ENCODE data around the gene ZNF765.
"Not testable (repeated sequence)": the region's sequence is repeated elsewhere in the genome, so short reads cannot be mapped to it uniquely, and the experiment has no call there.

The ZNF765 gene

DNA sequence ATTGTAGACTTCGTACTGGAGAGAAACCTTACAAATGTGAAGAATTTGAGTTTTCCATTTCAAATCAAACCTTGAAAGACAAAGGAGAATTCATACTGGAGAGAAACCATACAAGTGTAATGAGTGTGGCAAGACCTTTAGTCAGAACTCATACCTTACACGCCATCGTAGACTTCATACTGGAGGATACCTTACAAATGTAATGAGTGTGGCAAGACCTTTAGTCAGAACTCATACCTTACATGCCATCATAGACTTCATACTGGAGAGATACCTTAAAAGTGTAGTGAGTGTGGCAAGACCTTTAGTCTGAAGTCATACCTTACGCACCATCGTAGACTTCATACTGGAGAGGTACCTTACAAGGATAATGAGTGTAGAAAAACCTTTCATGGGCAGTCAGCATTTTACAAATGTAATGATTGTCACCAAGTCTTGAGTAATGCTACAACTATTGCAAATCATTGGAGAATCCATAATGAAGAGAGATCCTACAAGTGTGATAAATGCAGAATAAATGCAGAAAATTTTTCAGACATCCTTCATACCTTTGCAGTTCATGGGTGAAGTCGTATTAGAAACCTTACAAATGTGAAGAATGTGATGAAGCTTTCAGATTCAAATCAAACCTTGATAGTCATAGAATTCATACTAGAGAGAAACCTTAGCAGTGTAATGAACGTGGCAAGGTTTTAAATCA is 14.7 kb downstream of the ZNF765 start:
- DNase-seq, result no peak
- intact Hi-C loops (cut with DNase I), result no loop called here

DNA sequence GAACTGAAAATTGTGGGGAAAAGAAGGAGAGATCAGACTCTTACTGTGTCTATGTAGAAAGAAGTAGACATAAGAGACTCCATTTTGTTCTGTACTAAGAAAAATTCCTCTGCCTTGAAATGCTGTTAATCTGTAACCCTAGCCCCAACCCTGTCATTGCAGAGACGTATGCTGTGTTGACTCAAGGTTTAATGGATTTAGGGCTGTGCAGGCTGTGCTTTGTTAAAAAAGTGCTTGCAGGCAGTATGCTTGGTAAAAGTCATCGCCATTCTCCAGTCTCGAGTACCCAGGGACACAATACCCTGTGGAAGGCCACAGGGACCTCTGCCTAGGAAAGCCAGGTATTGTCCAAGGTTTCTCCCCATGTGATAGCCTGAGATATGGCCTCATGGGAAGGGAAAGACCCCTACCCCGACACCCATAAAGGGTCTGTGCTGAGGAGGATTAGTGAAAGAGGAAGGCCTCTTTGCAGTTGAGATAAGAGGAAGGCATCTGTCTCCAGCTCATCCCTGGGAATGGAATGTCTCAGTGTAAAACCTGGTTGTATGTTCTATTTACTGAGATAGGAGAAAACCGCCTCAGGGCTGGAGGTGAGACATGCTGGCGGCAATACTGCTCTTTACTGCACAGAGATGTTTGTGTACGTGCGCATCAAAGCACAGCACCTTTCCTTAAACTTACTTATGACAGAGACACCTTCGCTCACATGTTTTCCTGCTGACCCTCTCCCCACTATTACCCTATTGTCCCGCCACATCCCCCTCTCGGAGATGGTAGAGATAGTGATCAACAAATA is 25.8 kb downstream of the ZNF765 start:
- DNase-seq; intact Hi-C loops (cut with DNase I): not testable (repeated sequence)

DNA sequence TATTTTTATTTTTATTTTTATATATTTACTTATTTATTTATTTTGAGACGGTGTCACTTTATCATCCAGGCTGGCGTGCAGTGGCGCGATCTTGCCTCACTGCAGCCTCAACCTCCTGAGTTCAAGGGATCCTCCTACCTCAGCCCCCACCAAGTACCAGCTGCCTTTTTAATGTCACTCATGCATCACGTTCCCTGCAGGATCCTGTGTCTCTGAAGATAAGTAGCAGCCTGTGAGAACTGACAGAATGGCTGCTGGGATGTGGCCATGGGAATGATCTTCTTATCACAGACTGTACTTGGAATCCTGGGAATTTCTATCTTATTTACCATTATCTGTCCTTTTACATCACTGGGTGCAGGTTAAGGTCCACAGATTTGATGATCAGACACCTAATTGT is 27.6 kb downstream of the ZNF765 start:
- peak in 23 of 42 donors; percentile 5 to 59 (median 30) for DNase-seq
- intact Hi-C loops (cut with DNase I), result no loop called here

- DNase-seq, result peak in 18 of 42 donors; percentile 2 to 64 (median 30)
- intact Hi-C loops (cut with DNase I), result not testable (repeated sequence)
These were observed 28.1 kb downstream of the ZNF765 start for GRCh38 chr19:53423074-53423473.

DNA sequence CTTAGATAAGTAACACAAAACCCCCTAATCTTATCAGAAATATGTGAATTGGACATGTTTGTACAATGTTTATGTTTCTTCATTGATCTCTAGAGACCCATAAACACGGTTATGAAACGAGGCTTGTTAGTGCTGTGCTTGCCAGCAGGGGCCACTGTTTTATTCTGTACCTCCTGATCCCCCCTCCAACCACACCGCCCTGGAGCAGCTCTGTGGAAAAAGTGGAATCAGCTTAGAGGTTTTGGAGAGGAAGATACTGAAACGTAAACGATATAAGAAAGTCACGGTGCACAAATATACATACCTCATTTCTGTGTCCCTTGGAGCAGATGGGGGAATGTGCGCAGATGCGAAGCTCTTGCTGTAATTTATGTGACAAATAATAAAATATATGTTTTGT is 28.7 kb downstream of the ZNF765 start:
- intact Hi-C loops (cut with DNase I), result not testable (repeated sequence)
- DNase-seq, result peak in 25 of 42 donors; percentile 4 to 66 (median 29)

DNA sequence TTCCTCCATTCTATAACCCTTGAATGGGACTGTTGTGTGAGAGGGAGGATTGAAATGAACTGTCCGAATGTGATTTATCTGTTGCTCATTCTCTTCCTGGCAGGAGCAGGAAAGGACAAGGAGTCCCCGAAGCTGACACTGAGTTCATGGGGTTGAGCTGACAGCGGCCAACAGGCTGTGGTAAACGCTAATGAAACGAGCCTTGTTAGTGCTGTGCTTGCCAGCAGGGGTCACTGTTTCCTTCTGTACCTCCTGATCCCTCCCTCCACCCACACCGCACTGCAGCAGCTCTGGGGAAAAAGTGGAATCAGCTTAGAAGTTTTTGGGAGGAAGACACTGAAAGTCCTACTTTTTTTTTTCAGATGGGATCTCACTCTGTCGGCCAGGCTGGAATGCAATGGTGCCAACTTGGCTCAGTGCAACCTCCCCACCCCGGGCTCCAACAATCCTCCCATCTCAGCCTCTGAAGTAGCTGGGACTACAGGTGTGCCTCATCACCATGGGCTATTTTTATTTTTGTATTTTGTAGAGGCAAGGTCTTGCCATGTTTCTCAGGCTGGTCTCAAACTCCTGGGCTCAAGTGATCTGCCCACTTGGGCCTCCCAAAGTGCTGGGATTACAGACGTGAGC is 30.1 kb downstream of the ZNF765 start:
- intact Hi-C loops (cut with DNase I), result loop anchor here (5.0 kb wide), 1 partner anchor 87 kb away; no protein-coding TSS in a partner anchor
- DNase-seq, result peak; percentile 69 to 93 (median 84)

- intact Hi-C loops (cut with DNase I), result no loop called here
- peak; percentile 93 to 99 (median 97) for DNase-seq
These were observed 36.6 kb downstream of the ZNF765 start, which contains the start of gene ZNF761 for GRCh38 chr19:53431399-53432087. ZNF761 (plus strand) TSS chr19:53431984; CDS start chr19:53447269, 15,285 bp downstream.

GRCh38 chr19:53432088-53432661 is 37.2 kb downstream of the ZNF765 start:
- intact Hi-C loops (cut with DNase I), result no loop called here
- peak in 29 of 42 donors; percentile 3 to 47 (median 17) for DNase-seq

DNA sequence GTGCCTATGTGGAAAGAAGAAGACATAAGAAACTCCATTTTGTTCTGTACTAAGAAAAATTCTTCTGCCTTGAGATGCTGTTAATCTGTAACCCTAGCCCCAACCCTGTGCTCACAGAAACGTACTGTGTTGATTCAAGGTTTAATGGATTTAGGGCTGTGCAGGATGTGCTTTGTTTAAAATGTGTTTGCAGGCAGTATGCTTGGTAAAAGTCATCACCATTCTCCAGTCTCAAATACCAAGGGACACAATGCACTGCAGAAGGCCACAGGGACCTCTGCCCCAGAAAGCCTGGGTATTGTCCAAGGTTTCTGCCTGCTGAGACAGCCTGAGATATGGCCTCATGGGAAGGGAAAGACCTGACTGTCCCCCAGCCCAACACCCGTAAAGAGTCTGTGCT is 48.9 kb downstream of the ZNF765 start:
- intact Hi-C loops (cut with DNase I); DNase-seq: not testable (repeated sequence)

DNA sequence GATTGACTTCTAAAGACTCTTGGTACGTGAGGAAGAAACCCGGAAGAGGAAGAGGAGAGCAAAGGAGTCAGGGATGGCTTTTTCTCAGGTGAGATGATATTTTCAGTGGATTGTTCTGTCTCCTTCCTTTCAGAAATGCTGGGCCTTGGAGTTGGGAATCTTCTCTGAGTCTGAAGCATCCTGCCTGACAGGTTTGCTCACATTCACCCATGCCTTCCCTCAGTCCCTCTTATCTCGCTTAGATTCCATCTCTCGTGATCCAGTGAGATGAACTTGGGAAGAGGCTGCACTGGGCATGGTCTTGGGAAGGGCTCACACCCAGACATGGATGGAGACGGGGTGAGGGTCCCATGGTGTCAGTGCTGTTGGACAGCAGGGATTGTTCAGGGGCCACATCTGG is 52.2 kb downstream of the ZNF765 start:
- DNase-seq; intact Hi-C loops (cut with DNase I): not testable (repeated sequence)

DNA sequence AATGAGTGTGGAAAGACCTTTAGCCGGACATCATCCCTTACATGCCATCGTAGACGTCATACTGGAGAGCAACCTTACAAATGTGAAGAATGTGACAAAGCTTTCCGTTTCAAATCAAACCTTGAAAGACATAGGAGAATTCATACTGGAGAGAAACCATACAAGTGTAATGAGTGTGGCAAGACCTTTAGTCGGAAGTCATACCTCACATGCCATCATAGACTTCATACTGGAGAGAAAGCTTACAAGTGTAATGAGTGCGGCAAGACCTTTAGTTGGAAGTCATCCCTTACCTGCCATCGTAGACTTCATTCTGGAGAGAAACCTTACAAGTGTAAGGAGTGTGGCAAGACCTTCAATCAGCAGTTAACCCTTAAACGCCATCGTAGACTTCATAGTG is 60.9 kb downstream of the ZNF765 start:
- intact Hi-C loops (cut with DNase I), result no loop called here
- no peak for DNase-seq

DNA sequence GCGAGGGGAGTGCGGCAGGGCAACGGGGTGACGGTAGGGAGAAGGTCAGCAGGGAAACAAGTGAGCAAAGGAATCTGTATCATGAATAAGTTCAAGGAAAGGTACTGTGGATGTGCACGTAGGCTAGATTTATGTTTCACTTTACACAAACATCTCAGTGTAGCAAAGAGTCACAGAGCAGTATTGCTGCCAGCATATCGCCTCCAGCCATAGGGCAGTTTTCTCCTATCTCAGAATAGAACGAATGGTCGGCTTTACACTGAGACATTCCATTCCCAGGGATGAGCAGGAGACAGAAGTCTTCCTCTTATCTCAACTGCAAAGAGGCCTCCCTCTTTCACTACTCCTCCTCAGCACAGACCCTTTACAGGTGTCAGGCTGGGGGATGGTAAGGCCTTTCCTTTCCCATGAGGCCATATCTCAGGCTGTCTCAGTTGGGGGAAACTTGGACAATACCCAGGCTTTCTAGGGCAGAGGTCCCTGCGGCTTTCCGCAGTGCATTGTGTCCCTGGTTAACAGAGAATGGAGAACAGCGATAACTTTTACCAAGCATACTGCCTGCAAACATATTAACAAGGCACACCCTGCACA is 65.3 kb downstream of the ZNF765 start:
- DNase-seq; intact Hi-C loops (cut with DNase I): not testable (repeated sequence)

DNA sequence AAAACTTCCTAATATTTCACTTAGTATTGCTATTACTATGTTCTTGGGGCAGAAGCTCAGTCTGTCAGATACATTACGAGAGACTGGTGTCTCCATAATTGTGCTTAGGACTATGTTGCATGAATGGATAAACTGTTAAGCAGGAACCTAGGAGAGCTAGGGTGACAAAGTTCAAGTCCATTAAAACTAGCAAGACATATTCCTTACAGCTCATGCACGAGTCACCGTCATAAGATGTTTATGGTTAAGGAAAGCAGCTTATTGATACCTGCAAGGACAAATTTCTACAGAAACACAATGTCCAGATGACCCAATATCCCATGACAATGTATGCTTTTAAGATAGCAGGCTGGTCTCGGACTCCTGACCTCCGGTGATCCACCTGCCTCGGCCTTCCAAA is 66.9 kb downstream of the ZNF765 start:
- DNase-seq, result no peak
- intact Hi-C loops (cut with DNase I), result no loop called here

DNA sequence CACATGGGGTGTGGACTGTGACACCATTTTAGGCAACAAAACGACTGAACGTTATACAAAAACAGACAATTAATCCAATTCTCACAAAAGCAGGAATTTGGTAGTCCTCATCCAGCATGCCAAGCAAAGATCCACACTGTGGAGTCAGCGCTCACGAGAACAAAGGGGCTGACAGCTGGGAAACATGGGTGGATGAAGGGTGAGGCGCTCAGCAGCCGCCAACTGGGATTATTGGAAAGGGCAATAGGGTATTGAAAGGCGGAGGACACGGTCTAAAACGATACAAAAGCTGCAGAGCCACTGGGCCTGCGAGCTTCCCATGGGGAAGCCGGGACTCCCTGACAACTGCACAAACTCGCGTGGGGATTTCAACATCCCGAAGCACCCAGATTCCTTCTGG is 67.9 kb downstream of the ZNF765 start:
- peak in 9 of 42 donors; percentile 5 to 43 (median 15) for DNase-seq
- intact Hi-C loops (cut with DNase I), result no loop called here

DNA sequence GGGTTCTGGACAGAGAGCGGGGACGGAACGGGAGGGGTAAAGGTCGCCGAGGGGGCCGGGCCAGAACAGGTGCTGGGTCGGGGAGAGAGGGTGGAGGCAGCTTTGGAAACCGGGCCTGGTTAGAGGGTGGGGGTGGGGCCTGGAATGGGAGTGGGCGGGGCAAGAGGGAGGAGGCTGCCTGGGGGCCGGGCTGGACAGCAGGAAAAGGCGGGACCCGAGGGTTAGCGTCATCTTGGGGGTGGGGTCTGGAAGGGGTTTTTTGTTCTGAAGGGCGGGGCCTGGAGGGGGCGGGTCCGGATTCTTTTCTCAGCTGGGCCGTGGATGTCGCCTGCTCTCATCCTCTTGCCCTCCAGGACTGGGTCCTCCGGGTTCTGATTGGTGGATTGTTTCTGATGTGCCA is 68.3 kb downstream of the ZNF765 start:
- intact Hi-C loops (cut with DNase I), result no loop called here
- peak; percentile 68 to 97 (median 90) for DNase-seq

- intact Hi-C loops (cut with DNase I), result no loop called here
- peak in 21 of 42 donors; percentile 2 to 55 (median 15) for DNase-seq
These were observed 72.0 kb downstream of the ZNF765 start for GRCh38 chr19:53466726-53467484.

- DNase-seq, result peak; percentile 92 to 100 (median 98)
- intact Hi-C loops (cut with DNase I), result no loop called here
These were observed 72.7 kb downstream of the ZNF765 start, which contains the start of gene ZNF813 for GRCh38 chr19:53467485-53468262. ZNF813 (plus strand) TSS chr19:53467733; CDS start chr19:53483823, 16,090 bp downstream.
